ENCODE measurements around the gene KDM4C. TPM values are rescaled to one million over a fixed set of nuclear protein-coding genes. Genes with fewer than 3 reads are reported as not detected.

KDM4C gene
- total and polyA plus RNA-seq, 2 donors (not counting 1 experiment from before 2014, with no cell fraction given) = 13.0 to 39.0 TPM

GRCh38 chr9:6997330-6997729, 239.6 kb downstream of the KDM4C start:
- no peaks in the 10 kb centered on the region for H3K27me3 ChIP-seq (ENCODE audit: control insufficient read depth, insufficient read depth, low read length)
- H3K4me3 ChIP-seq (replicated peaks in 1 of 4; ENCODE audit: control extremely low read depth in 1 of 4, insufficient read depth in 1 of 4, low read depth in 3 of 4, low read length in 4 of 4) = no peak overlapping the region
- no peak for DNase-seq (ENCODE audit: low read depth in 2 of 2)
- no peak overlapping the region for H3K4me2 ChIP-seq (ENCODE audit: extremely low read depth, insufficient read depth, low read length)
- no peaks in the 10 kb centered on the region for H3K4me1 ChIP-seq (ENCODE audit: control insufficient read depth, extremely low read depth, insufficient read depth, low read length)
- TF ChIP-seq CTCF (conservative IDR thresholded peaks at IDR 0.05 in 1 of 2, IDR thresholded peaks at IDR 0.05 in 1 of 2; ENCODE audit: low read depth in 1 of 2, low read length in 2 of 2) (no peak), EZH2 (IDR thresholded peaks at IDR 0.05; ENCODE audit: low read length, missing control alignments) (no peak)
- no peaks in the 10 kb centered on the region for H4K20me1 ChIP-seq (ENCODE audit: control insufficient read depth, extremely low read depth, insufficient read depth, low read length)
- no peak overlapping the region for H2AFZ ChIP-seq (ENCODE audit: low read length)
- H3K27ac ChIP-seq (ENCODE audit: insufficient read depth, low read length) = no peak overlapping the region
- H3K9ac ChIP-seq (ENCODE audit: insufficient read depth, low read length) = no peak overlapping the region
- no peaks in the 10 kb centered on the region for H3K9me3 ChIP-seq (ENCODE audit: control insufficient read depth, insufficient read depth, low read depth, low read length)
- H3K79me2 ChIP-seq (ENCODE audit: control insufficient read depth, insufficient read depth, low read length) = no peaks in the 10 kb centered on the region
- H3K36me3 ChIP-seq (ENCODE audit: control insufficient read depth, insufficient read depth, low read length) = no peaks in the 10 kb centered on the region

GRCh38 chr9:6999794-7000193, 242.0 kb downstream of the KDM4C start:
- no peak overlapping the region for H3K9ac ChIP-seq (ENCODE audit: insufficient read depth, low read length)
- no peaks in the 10 kb centered on the region for H3K36me3 ChIP-seq (ENCODE audit: control insufficient read depth, insufficient read depth, low read length)
- no peaks in the 10 kb centered on the region for H3K4me1 ChIP-seq (ENCODE audit: control insufficient read depth, extremely low read depth, insufficient read depth, low read length)
- H3K4me2 ChIP-seq (ENCODE audit: extremely low read depth, insufficient read depth, low read length) = no peak overlapping the region
- no peak overlapping the region for H3K4me3 ChIP-seq (replicated peaks in 1 of 4; ENCODE audit: control extremely low read depth in 1 of 4, insufficient read depth in 1 of 4, low read depth in 3 of 4, low read length in 4 of 4)
- no peak overlapping the region for H3K27ac ChIP-seq (ENCODE audit: insufficient read depth, low read length)
- DNase-seq (ENCODE audit: low read depth in 2 of 2) = no peak
- H4K20me1 ChIP-seq (ENCODE audit: control insufficient read depth, extremely low read depth, insufficient read depth, low read length) = no peaks in the 10 kb centered on the region
- TF ChIP-seq CTCF (conservative IDR thresholded peaks at IDR 0.05 in 1 of 2, IDR thresholded peaks at IDR 0.05 in 1 of 2; ENCODE audit: low read depth in 1 of 2, low read length in 2 of 2) = no peak
- no peak for TF ChIP-seq EZH2 (IDR thresholded peaks at IDR 0.05; ENCODE audit: low read length, missing control alignments)
- H3K79me2 ChIP-seq (ENCODE audit: control insufficient read depth, insufficient read depth, low read length) = no peaks in the 10 kb centered on the region
- no peaks in the 10 kb centered on the region for H3K9me3 ChIP-seq (ENCODE audit: control insufficient read depth, insufficient read depth, low read depth, low read length)
- H2AFZ ChIP-seq (ENCODE audit: low read length) = no peak overlapping the region
- H3K27me3 ChIP-seq (ENCODE audit: control insufficient read depth, insufficient read depth, low read length) = no peaks in the 10 kb centered on the region

- Histone ChIP-seq H3K27me3 (ENCODE audit: control insufficient read depth, insufficient read depth, low read length) (no peaks in the 10 kb centered on the region), H3K36me3 (ENCODE audit: control insufficient read depth, insufficient read depth, low read length) (no peaks in the 10 kb centered on the region), H3K9me3 (ENCODE audit: control insufficient read depth, insufficient read depth, low read depth, low read length) (no peaks in the 10 kb centered on the region), H4K20me1 (ENCODE audit: control insufficient read depth, extremely low read depth, insufficient read depth, low read length) (no peaks in the 10 kb centered on the region), H3K4me1 (ENCODE audit: control insufficient read depth, extremely low read depth, insufficient read depth, low read length) (no peaks in the 10 kb centered on the region), H3K4me2 (ENCODE audit: extremely low read depth, insufficient read depth, low read length) (no peak overlapping the region), H3K9ac (ENCODE audit: insufficient read depth, low read length) (no peak overlapping the region), H2AFZ (ENCODE audit: low read length) (no peak overlapping the region), H3K4me3 (replicated peaks in 1 of 4; ENCODE audit: control extremely low read depth in 1 of 4, insufficient read depth in 1 of 4, low read depth in 3 of 4, low read length in 4 of 4) (no peak overlapping the region), H3K79me2 (ENCODE audit: control insufficient read depth, insufficient read depth, low read length) (no peaks in the 10 kb centered on the region), H3K27ac (ENCODE audit: insufficient read depth, low read length) (no peak overlapping the region)
- DNase-seq (ENCODE audit: low read depth in 2 of 2) = peak in 1 of 2 donors; percentile 5
- TF ChIP-seq CTCF (conservative IDR thresholded peaks at IDR 0.05 in 1 of 2, IDR thresholded peaks at IDR 0.05 in 1 of 2; ENCODE audit: low read depth in 1 of 2, low read length in 2 of 2) = no peak
- no peak for TF ChIP-seq EZH2 (IDR thresholded peaks at IDR 0.05; ENCODE audit: low read length, missing control alignments)
These were observed 243.8 kb downstream of the KDM4C start for GRCh38 chr9:7001571-7001970.
